ENCODE measurements around the gene FZD8. TPM values are rescaled to one million over a fixed set of nuclear protein-coding genes. Genes with fewer than 3 reads are reported as not detected.

Gene FZD8
- total RNA-seq, 1 experiment from 2014 or later: 0.22 TPM

DNA sequence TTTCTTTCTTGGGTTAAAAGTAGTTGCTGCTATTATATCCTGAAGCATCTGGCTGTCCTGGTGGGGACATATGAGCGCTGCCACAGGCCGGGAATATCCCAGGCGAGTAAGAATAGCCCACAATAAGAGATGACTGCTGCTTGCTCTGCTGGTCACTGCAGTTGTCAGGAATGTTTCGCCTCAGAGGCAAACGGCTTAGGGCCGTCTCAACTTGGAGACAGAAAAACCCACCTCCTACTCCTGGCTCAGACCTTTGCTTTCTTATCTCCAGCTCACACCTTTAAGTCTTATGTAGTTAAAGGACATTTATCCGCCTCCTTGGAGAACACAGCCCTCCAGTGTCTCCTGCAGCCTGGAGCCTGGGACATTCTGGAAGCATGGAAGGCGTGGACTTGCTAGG lies 36.9 kb downstream of the FZD8 start, which contains the start of gene GJD4:
TSS of gene GJD4 (plus strand) at position 151 of the 400 bp plus-strand sequence. CDS start at position 378, 227 bp downstream.
- Histone ChIP-seq H3K9me2 (ENCODE audit: insufficient read depth) (no peaks in the 10 kb centered on the region), H3K9ac (ENCODE audit: low read length) (no peak within 1 kb of the TSS), H3K27ac (ENCODE audit: low read depth, low read length) (no peak within 1 kb of the TSS), H3K4me1 (ENCODE audit: control insufficient read depth in 1 of 2, insufficient read depth in 2 of 2, low read length in 2 of 2) (no peaks in the 10 kb centered on the region), H3K4me2 (ENCODE audit: low read length) (no peak within 1 kb of the TSS), H3K9me3 (ENCODE audit: control insufficient read depth in 1 of 2, insufficient read depth in 1 of 2, low read depth in 1 of 2, low read length in 2 of 2) (no peaks in the 10 kb centered on the region), H3K36me3 (ENCODE audit: control insufficient read depth in 1 of 2, insufficient read depth in 2 of 2, low read length in 2 of 2) (no peaks in the 10 kb centered on the region; a peak in 1 of 4 replicates), H3K27me3 (ENCODE audit: insufficient read depth, low read length) (peaks cover 29% of the 10 kb centered on the region; the same call in 1 of the 2 replicates), H3K4me3 (replicated peaks in 1 of 2; ENCODE audit: low read depth in 1 of 2, low read length in 2 of 2) (no peak within 1 kb of the TSS), H4K20me1 (ENCODE audit: insufficient read depth) (no peaks in the 10 kb centered on the region), H3K79me2 (ENCODE audit: insufficient read depth, low read length) (no peaks in the 10 kb centered on the region), H2AFZ (ENCODE audit: low read depth, low read length, poor library complexity, severe bottlenecking) (no peak within 1 kb of the TSS)
- DNase-seq (ENCODE audit: low read depth, low spot score) (no peak), ATAC-seq (no peak)
- intact Hi-C loops (cut with micrococcal nuclease): no loop called here
- ChIA-PET CTCF (no interaction called here), POLR2A (no interaction called here), RAD21 (ENCODE audit: low non-redundant PET in 1 of 2, low total read pairs in 2 of 2, uncharacterized antibody in 2 of 2, unreplicated experiment in 2 of 2) (no interaction called here)
- TF ChIP-seq CBX3 (IDR thresholded peaks at IDR 0.05; ENCODE audit: low read depth) (no peak), RAD21 (IDR thresholded peaks at IDR 0.05; ENCODE audit: low read depth) (no peak), SIN3A (IDR thresholded peaks at IDR 0.05; ENCODE audit: low read depth) (no peak), EZH2 (IDR thresholded peaks at IDR 0.05) (no peak), FOSL1 (IDR thresholded peaks at IDR 0.05; ENCODE audit: low read depth) (no peak), CEBPB (IDR thresholded peaks at IDR 0.05; ENCODE audit: low read depth) (no peak), SRF (IDR thresholded peaks at IDR 0.05; ENCODE audit: low read depth) (no peak), ZNF274 (IDR thresholded peaks at IDR 0.05; ENCODE audit: low read depth, low read length) (no peak), YY1 (IDR thresholded peaks at IDR 0.05; ENCODE audit: extremely low read depth, insufficient replicate concordance, low read depth, low read length) (no peak), TCF7L2 (IDR thresholded peaks at IDR 0.05; ENCODE audit: borderline replicate concordance, extremely low read depth, insufficient read depth, insufficient read length) (no peak), EZH2phosphoT487 (IDR thresholded peaks at IDR 0.05; ENCODE audit: borderline replicate concordance) (no peak), JUND (IDR thresholded peaks at IDR 0.05) (no peak)
- TF ChIP-seq, protein P1, sequence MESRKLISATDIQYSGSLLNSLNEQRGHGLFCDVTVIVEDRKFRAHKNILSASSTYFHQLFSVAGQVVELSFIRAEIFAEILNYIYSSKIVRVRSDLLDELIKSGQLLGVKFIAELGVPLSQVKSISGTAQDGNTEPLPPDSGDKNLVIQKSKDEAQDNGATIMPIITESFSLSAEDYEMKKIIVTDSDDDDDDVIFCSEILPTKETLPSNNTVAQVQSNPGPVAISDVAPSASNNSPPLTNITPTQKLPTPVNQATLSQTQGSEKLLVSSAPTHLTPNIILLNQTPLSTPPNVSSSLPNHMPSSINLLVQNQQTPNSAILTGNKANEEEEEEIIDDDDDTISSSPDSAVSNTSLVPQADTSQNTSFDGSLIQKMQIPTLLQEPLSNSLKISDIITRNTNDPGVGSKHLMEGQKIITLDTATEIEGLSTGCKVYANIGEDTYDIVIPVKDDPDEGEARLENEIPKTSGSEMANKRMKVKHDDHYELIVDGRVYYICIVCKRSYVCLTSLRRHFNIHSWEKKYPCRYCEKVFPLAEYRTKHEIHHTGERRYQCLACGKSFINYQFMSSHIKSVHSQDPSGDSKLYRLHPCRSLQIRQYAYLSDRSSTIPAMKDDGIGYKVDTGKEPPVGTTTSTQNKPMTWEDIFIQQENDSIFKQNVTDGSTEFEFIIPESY (IDR thresholded peaks at IDR 0.05; ENCODE audit: extremely low read depth, insufficient replicate concordance, low read length): no peak
- TF ChIP-seq, protein P2, sequence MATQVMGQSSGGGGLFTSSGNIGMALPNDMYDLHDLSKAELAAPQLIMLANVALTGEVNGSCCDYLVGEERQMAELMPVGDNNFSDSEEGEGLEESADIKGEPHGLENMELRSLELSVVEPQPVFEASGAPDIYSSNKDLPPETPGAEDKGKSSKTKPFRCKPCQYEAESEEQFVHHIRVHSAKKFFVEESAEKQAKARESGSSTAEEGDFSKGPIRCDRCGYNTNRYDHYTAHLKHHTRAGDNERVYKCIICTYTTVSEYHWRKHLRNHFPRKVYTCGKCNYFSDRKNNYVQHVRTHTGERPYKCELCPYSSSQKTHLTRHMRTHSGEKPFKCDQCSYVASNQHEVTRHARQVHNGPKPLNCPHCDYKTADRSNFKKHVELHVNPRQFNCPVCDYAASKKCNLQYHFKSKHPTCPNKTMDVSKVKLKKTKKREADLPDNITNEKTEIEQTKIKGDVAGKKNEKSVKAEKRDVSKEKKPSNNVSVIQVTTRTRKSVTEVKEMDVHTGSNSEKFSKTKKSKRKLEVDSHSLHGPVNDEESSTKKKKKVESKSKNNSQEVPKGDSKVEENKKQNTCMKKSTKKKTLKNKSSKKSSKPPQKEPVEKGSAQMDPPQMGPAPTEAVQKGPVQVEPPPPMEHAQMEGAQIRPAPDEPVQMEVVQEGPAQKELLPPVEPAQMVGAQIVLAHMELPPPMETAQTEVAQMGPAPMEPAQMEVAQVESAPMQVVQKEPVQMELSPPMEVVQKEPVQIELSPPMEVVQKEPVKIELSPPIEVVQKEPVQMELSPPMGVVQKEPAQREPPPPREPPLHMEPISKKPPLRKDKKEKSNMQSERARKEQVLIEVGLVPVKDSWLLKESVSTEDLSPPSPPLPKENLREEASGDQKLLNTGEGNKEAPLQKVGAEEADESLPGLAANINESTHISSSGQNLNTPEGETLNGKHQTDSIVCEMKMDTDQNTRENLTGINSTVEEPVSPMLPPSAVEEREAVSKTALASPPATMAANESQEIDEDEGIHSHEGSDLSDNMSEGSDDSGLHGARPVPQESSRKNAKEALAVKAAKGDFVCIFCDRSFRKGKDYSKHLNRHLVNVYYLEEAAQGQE (IDR thresholded peaks at IDR 0.05; ENCODE audit: low read depth): no peak
- TF ChIP-seq, protein P3, sequence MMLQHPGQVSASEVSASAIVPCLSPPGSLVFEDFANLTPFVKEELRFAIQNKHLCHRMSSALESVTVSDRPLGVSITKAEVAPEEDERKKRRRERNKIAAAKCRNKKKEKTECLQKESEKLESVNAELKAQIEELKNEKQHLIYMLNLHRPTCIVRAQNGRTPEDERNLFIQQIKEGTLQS (IDR thresholded peaks at IDR 0.05): no peak
- TF ChIP-seq, protein P4, sequence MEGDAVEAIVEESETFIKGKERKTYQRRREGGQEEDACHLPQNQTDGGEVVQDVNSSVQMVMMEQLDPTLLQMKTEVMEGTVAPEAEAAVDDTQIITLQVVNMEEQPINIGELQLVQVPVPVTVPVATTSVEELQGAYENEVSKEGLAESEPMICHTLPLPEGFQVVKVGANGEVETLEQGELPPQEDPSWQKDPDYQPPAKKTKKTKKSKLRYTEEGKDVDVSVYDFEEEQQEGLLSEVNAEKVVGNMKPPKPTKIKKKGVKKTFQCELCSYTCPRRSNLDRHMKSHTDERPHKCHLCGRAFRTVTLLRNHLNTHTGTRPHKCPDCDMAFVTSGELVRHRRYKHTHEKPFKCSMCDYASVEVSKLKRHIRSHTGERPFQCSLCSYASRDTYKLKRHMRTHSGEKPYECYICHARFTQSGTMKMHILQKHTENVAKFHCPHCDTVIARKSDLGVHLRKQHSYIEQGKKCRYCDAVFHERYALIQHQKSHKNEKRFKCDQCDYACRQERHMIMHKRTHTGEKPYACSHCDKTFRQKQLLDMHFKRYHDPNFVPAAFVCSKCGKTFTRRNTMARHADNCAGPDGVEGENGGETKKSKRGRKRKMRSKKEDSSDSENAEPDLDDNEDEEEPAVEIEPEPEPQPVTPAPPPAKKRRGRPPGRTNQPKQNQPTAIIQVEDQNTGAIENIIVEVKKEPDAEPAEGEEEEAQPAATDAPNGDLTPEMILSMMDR (IDR thresholded peaks at IDR 0.05 in 2 of 3, conservative IDR thresholded peaks at IDR 0.05 in 1 of 3; ENCODE audit: borderline replicate concordance in 1 of 3, insufficient read depth in 1 of 3, low read depth in 2 of 3, low read length in 2 of 3): no peak
- BruUV-seq (replicated peaks): no TSS peak

All from HCT116 (cell line).